H1 (cell line): ENCODE measurements around the gene PKIB. TPM values are rescaled to one million over a fixed set of nuclear protein-coding genes. Genes with fewer than 3 reads are reported as not detected.

ENCODE experiments used
- CTCF ChIA-PET: fragments of 300-600 bp; sonication (Branson Sonifier 250); formaldehyde crosslinking; loops from one replicate; lab custom pipeline; 2021; ENCODE audit not compliant: partially characterized antibody; lab: Charles Lee
- POLR2A ChIA-PET: fragments of 300-600 bp; sonication (Branson Sonifier 250); formaldehyde crosslinking; loops from one replicate; lab custom pipeline; 2021; ENCODE audit warnings: inconsistent platforms; ENCODE audit not compliant: partially characterized antibody; lab: Charles Lee
- DNase-seq, 2 experiments: peaks; one replicate each; pipeline versions ENCODE4 v3.0.0 to v3.0.0-alpha.2; 2010 to 2022; ENCODE audit warnings: low spot score in 2 of 2, low read depth in 1 of 2, mixed read lengths in 1 of 2
- FAIRE-seq: peaks from 2 replicates; lab custom pipeline; 2011; peaks lifted over from hg19 to GRCh38; lab: Jason Lieb, UNC
- H2AFZ ChIP-seq: 2 replicates; pipeline ENCODE4 v1.8.1; 2012; ENCODE audit warnings: low read length, inconsistent platforms
- H2AK5ac ChIP-seq: 2 replicates; pipeline ENCODE4 v1.6.1; 2013; ENCODE audit warnings: low read depth, low read length
- H2BK120ac ChIP-seq: replicated peaks from 2 replicates; pipeline ENCODE3; 2013; ENCODE audit warnings: low read depth, low read length, inconsistent platforms
- H2BK12ac ChIP-seq: 2 replicates; pipeline ENCODE4 v1.6.1; 2013; ENCODE audit warnings: low read depth, low read length
- H2BK15ac ChIP-seq: 2 replicates; pipeline ENCODE4 v1.6.1; 2013; ENCODE audit warnings: low read length
- H2BK20ac ChIP-seq: 2 replicates; pipeline ENCODE4 v1.6.1; 2013; ENCODE audit warnings: low read length
- H2BK5ac ChIP-seq: 2 replicates; pipeline ENCODE4 v1.6.1; 2013; ENCODE audit warnings: low read depth, low read length
- H3K14ac ChIP-seq: 2 replicates; pipeline ENCODE4 v1.6.1; 2013; ENCODE audit warnings: inconsistent platforms; ENCODE audit not compliant: insufficient read length
- H3K18ac ChIP-seq: 2 replicates; pipeline ENCODE4 v1.6.1; 2013; ENCODE audit warnings: low read length; ENCODE audit errors: extremely low read depth
- H3K23ac ChIP-seq: 2 replicates; pipeline ENCODE4 v1.6.1; 2013; ENCODE audit warnings: inconsistent platforms; ENCODE audit not compliant: insufficient read length
- H3K23me2 ChIP-seq: 2 replicates; pipeline ENCODE4 v1.6.1; 2013; ENCODE audit warnings: low read depth, low read length
- H3K27ac ChIP-seq: 2 replicates; pipeline ENCODE4 v1.6.1; 2011; ENCODE audit warnings: low read depth, low read length, inconsistent platforms
- H3K27me3 ChIP-seq, 4 experiments: replicated peaks in 1 of 4; 1 replicate in 1 of 4; 2 replicates in 3 of 4; pipeline versions ENCODE4 v1.6.1 to v1.8.1; 2011 to 2013; ENCODE audit warnings: low read length in 3 of 4, mild to moderate bottlenecking in 3 of 4, inconsistent platforms in 2 of 4, mixed read lengths in 2 of 4, moderate library complexity in 1 of 4; ENCODE audit not compliant: control insufficient read depth in 3 of 4, insufficient read depth in 3 of 4; ENCODE audit errors: extremely low read depth in 1 of 4
- H3K36me3 ChIP-seq, 4 experiments: 2 replicates each; pipeline versions ENCODE4 v1.6.1 to v1.8.1; 2011 to 2013; ENCODE audit warnings: mild to moderate bottlenecking in 4 of 4, low read length in 3 of 4, moderate library complexity in 2 of 4, control low read depth in 1 of 4, inconsistent platforms in 1 of 4; ENCODE audit not compliant: insufficient read depth in 4 of 4, control insufficient read depth in 2 of 4
- H3K4ac ChIP-seq: replicated peaks from 2 replicates; pipeline ENCODE3; 2013; ENCODE audit warnings: low read length, low read depth, mixed read lengths, inconsistent platforms; ENCODE audit not compliant: insufficient read length
- H3K4me1 ChIP-seq, 4 experiments: replicated peaks in 1 of 4; 1 replicate in 1 of 4; 2 replicates in 3 of 4; pipeline versions ENCODE4 v1.6.1 to v1.8.1; 2011 to 2013; ENCODE audit warnings: low read length in 3 of 4, inconsistent platforms in 2 of 4, mixed read lengths in 1 of 4; ENCODE audit not compliant: insufficient read depth in 4 of 4, control insufficient read depth in 3 of 4
- H3K4me2 ChIP-seq, 2 experiments: 2 replicates each; pipeline versions ENCODE4 v1.6.1 to v1.8.1; 2011 to 2013; ENCODE audit warnings: low read depth in 2 of 2, low read length in 2 of 2, control low read depth in 1 of 2, inconsistent platforms in 1 of 2, mild to moderate bottlenecking in 1 of 2; ENCODE audit not compliant: insufficient read depth in 1 of 2
- H3K4me3 ChIP-seq, 4 experiments: fragments of 200-600, 300-600 bp in 1 of 4; sonication (generic), shearing (Covaris generic), sonication (Bioruptor Twin) in 1 of 4; 2 replicates each; pipeline versions ENCODE4 v1.5.1 to v1.8.1; 2011 to 2016; ENCODE audit warnings: low read length in 4 of 4, low read depth in 3 of 4, control low read depth in 2 of 4, inconsistent platforms in 2 of 4, mild to moderate bottlenecking in 2 of 4, mixed read lengths in 1 of 4, moderate library complexity in 1 of 4; ENCODE audit not compliant: insufficient read depth in 2 of 4; ENCODE audit errors: extremely low read depth in 1 of 4
- H3K56ac ChIP-seq: replicated peaks from 2 replicates; pipeline ENCODE3; 2013; ENCODE audit warnings: low read depth, mild to moderate bottlenecking, mixed read lengths, low read length, inconsistent platforms; ENCODE audit not compliant: insufficient read length
- H3K79me1 ChIP-seq: 2 replicates; pipeline ENCODE4 v1.6.1; 2013; ENCODE audit warnings: low read depth, low read length, control low read depth
- H3K79me2 ChIP-seq, 2 experiments: 2 replicates each; pipeline versions ENCODE4 v1.6.1 to v1.8.1; 2012 to 2013; ENCODE audit warnings: low read length in 2 of 2, mild to moderate bottlenecking in 2 of 2, inconsistent platforms in 1 of 2; ENCODE audit not compliant: insufficient read depth in 2 of 2, control insufficient read depth in 1 of 2
- H3K9ac ChIP-seq, 4 experiments: replicated peaks in 1 of 4; 1 replicate in 1 of 4; 2 replicates in 3 of 4; pipeline versions ENCODE4 v1.6.1 to v1.8.1; 2011 to 2013; ENCODE audit warnings: low read depth in 3 of 4, low read length in 3 of 4, control low read depth in 2 of 4, mild to moderate bottlenecking in 2 of 4, moderate library complexity in 2 of 4, inconsistent platforms in 1 of 4; ENCODE audit errors: extremely low read depth in 1 of 4
- H3K9me3 ChIP-seq, 2 experiments: 2 replicates each; pipeline versions ENCODE4 v1.6.1 to v1.8.1; 2012 to 2013; ENCODE audit warnings: mild to moderate bottlenecking in 2 of 2, moderate library complexity in 2 of 2, control low read depth in 1 of 2, inconsistent platforms in 1 of 2, low read depth in 1 of 2, low read length in 1 of 2, mixed read lengths in 1 of 2; ENCODE audit not compliant: insufficient read depth in 2 of 2
- H4K20me1 ChIP-seq, 2 experiments: replicated peaks in 1 of 2; 2 replicates each; pipeline versions ENCODE3 to v1.8.1; 2011 to 2013; ENCODE audit warnings: inconsistent platforms in 2 of 2, low read length in 2 of 2, mild to moderate bottlenecking in 1 of 2; ENCODE audit not compliant: insufficient read depth in 2 of 2, control insufficient read depth in 1 of 2
- H4K5ac ChIP-seq: 2 replicates; pipeline ENCODE4 v1.6.1; 2013; ENCODE audit warnings: low read length, low read depth, mixed read lengths, inconsistent platforms; ENCODE audit not compliant: insufficient read length
- H4K8ac ChIP-seq: 2 replicates; pipeline ENCODE4 v1.8.0; 2013; ENCODE audit warnings: mild to moderate bottlenecking, moderate library complexity, low read length, inconsistent platforms; ENCODE audit not compliant: insufficient read depth; ENCODE audit errors: extremely low read depth
- H4K91ac ChIP-seq: replicated peaks from 2 replicates; pipeline ENCODE3; 2013; ENCODE audit warnings: low read length, mixed read lengths, inconsistent platforms; ENCODE audit not compliant: insufficient read length
- BRCA1 ChIP-seq: IDR thresholded peaks from 2 replicates; pipeline ENCODE4 v1.6.1; 2012; ENCODE audit warnings: low read depth, low read length, improper control_type of control experiment
- CREB1 ChIP-seq: IDR thresholded peaks from 2 replicates; pipeline ENCODE4 v1.6.1; 2012; ENCODE audit warnings: inconsistent platforms
- GABPA ChIP-seq: IDR thresholded peaks from 2 replicates; pipeline ENCODE4 v1.6.1; 2011; ENCODE audit warnings: mild to moderate bottlenecking, low read length, moderate library complexity, borderline replicate concordance; ENCODE audit not compliant: insufficient read depth
- JUN ChIP-seq: IDR thresholded peaks from 2 replicates; pipeline ENCODE4 v1.6.1; 2011; ENCODE audit warnings: low read depth, mild to moderate bottlenecking, improper control_type of control experiment, low read length
- KDM4A ChIP-seq: IDR thresholded peaks from one replicate; pipeline ENCODE4 v1.7.1; 2012; ENCODE audit warnings: low read depth, mild to moderate bottlenecking, moderate library complexity, low read length, inconsistent platforms; ENCODE audit not compliant: severe bottlenecking
- MAX ChIP-seq: IDR thresholded peaks from 2 replicates; pipeline ENCODE4 v1.6.1; 2012; ENCODE audit warnings: inconsistent platforms
- PHF8 ChIP-seq: fragments of 200-600 bp; sonication (generic); conservative IDR thresholded peaks from 2 replicates; pipeline ENCODE4 v1.7.1; 2012; ENCODE audit warnings: low read depth, mild to moderate bottlenecking, inconsistent platforms, low read length, moderate library complexity
- RNF2 ChIP-seq: fragments of 200-900, 300-1000 bp; sonication (generic); IDR thresholded peaks from 2 replicates; pipeline ENCODE4 v1.7.1; 2016; ENCODE audit warnings: borderline replicate concordance, low read depth, mild to moderate bottlenecking, antibody characterized with exemption, low read length; ENCODE audit not compliant: poor library complexity, severe bottlenecking; ENCODE audit errors: missing control alignments
- SAP30 ChIP-seq: fragments of 300-600 bp; sonication (generic); IDR thresholded peaks from 2 replicates; pipeline ENCODE4 v1.7.1; 2012; ENCODE audit warnings: low read length, moderate library complexity, mild to moderate bottlenecking, inconsistent platforms; ENCODE audit not compliant: insufficient read depth, insufficient replicate concordance
- SP2 ChIP-seq: IDR thresholded peaks from 2 replicates; pipeline ENCODE4 v1.6.1; 2012; ENCODE audit warnings: mild to moderate bottlenecking, low read length, inconsistent platforms
- SP4 ChIP-seq: IDR thresholded peaks from 2 replicates; pipeline ENCODE4 v1.6.1; 2012; ENCODE audit warnings: low read length, inconsistent platforms
- SRF ChIP-seq: IDR thresholded peaks from 2 replicates; pipeline ENCODE4 v1.6.1; 2011; ENCODE audit warnings: mild to moderate bottlenecking, low read depth, low read length, moderate library complexity
- TAF1 ChIP-seq: IDR thresholded peaks from 2 replicates; pipeline ENCODE4 v1.6.1; 2011; ENCODE audit warnings: mild to moderate bottlenecking, low read depth, low read length
- TEAD4 ChIP-seq: IDR thresholded peaks from 2 replicates; pipeline ENCODE4 v1.6.1; 2012; ENCODE audit warnings: low read depth, low read length, inconsistent platforms, mixed read lengths
- WGBS, 2 experiments: shearing (Covaris generic) in 1 of 2; methylation state at CpG; one replicate each; pipeline versions ENCODE4 v1.1.6 to v1.1.7; 2013 to 2015; ENCODE audit warnings: low lambda C conversion rate in 2 of 2, mixed read lengths in 2 of 2, inconsistent platforms in 1 of 2, low coverage in 1 of 2, missing lambda C conversion rate in 1 of 2; ENCODE audit not compliant: insufficient replicate concordance in 2 of 2, insufficient coverage in 1 of 2, insufficient read length in 1 of 2; ENCODE audit errors: extremely low coverage in 1 of 2, missing lambda C conversion rate in 1 of 2; 5-methylcytosine and 5-hydroxymethylcytosine counted together
- polyA plus RNA-seq, 7 experiments: library from polyadenylated mRNA; depleted of rRNA in 3 of 7; stranded (reverse) in 5 of 7; unstranded in 2 of 7; fragments of >200 nt in 5 of 7; fragments of 200-250 nt in 2 of 7; gene quantifications; 1 replicate in 5 of 7; 2 replicates in 1 of 7; 4 replicates in 1 of 7; pipeline versions ENCODE4 v1.2.1 to v1.2.3, GENCODE V29; 2011 to 2013; ENCODE audit warnings: missing spikeins in 2 of 7, mixed read lengths in 2 of 7
- total RNA-seq: library from RNA; stranded (reverse); fragmentation: NEBNext Ultra II Directional; extraction: Animal tissue kit (Norgen Biotek cat#: 25700); gene quantifications from 2 replicates; pipeline ENCODE4 v1.2.1, GENCODE V29; 2021

PKIB gene
- total and polyA plus RNA-seq, 2 of the 8 experiments (the other 6 are each of a cell fraction or from before 2014, with no cell fraction given): 13.5 to 73.3 TPM

- POLR2A ChIA-PET: no interaction called here
- H2BK120ac ChIP-seq: no peak overlapping the region
- H3K18ac ChIP-seq: no peak overlapping the region
- no peak overlapping the region for H4K91ac ChIP-seq
- no peak overlapping the region for H3K14ac ChIP-seq
- peaks cover 0 to 2% (median 0%) of the 10 kb centered on the region in 4 experiments; a peak in 1 of 7 replicates for H3K27me3 ChIP-seq
- no peaks in the 10 kb centered on the region for H3K9me3 ChIP-seq
- no peaks in the 10 kb centered on the region for H3K23me2 ChIP-seq
- H3K4ac ChIP-seq: no peak overlapping the region
- DNase-seq (no peak), FAIRE-seq (no peak)
- 86% methylated on average over 1 of the region's 1 CpG; no CpG with 5 or more reads in 1 of the 2 experiments for WGBS, 2 experiments
- no peaks in the 10 kb centered on the region for H3K36me3 ChIP-seq
- no peak overlapping the region for H2BK5ac ChIP-seq
- no peak overlapping the region for H3K27ac ChIP-seq
- H3K9ac ChIP-seq: no peak overlapping the region
- no peak overlapping the region for H2BK15ac ChIP-seq
- no peaks in the 10 kb centered on the region for H4K20me1 ChIP-seq
- TF ChIP-seq RNF2: no peak
- TF ChIP-seq PHF8: no peak
- no peak for TF ChIP-seq CREB1
- TF ChIP-seq TAF1: no peak
- no peak for TF ChIP-seq BRCA1
- no peak for TF ChIP-seq MAX
- no peak for TF ChIP-seq SP2
- TF ChIP-seq JUN: no peak
- TF ChIP-seq KDM4A: no peak
- TF ChIP-seq GABPA: no peak
- TF ChIP-seq TEAD4: no peak
- TF ChIP-seq SRF: no peak
- no peak for TF ChIP-seq SP4
- TF ChIP-seq SAP30: no peak
- no peak overlapping the region for H2AFZ ChIP-seq
- no peak overlapping the region for H2AK5ac ChIP-seq
- no peak overlapping the region for H4K5ac ChIP-seq
- H3K4me1 ChIP-seq: no peaks in the 10 kb centered on the region
- no peak overlapping the region for H2BK20ac ChIP-seq
- no peaks in the 10 kb centered on the region for H3K79me2 ChIP-seq
- H3K4me3 ChIP-seq: no peak overlapping the region
- CTCF ChIA-PET: interaction anchor here (0.7 to 1.7 kb wide), 3 partner anchors 9 to 94 kb away, joined by 3 to 4 read pairs (median 3); no protein-coding TSS in a partner anchor
- H3K4me2 ChIP-seq: no peak overlapping the region
- no peak overlapping the region for H3K56ac ChIP-seq
- H3K79me1 ChIP-seq: no peaks in the 10 kb centered on the region
- no peak overlapping the region for H2BK12ac ChIP-seq
- no peak overlapping the region for H3K23ac ChIP-seq
- H4K8ac ChIP-seq: no peak overlapping the region
These were observed 91.5 kb downstream of the PKIB start for GRCh38 chr6:122701666-122702065.
